IMR-90 (cell line): ENCODE data around the gene GLRX2.

Experiments
- CHD1 ChIP-seq: IDR thresholded peaks from 2 replicates; pipeline ENCODE4 v1.6.1; 2012; ENCODE audit warnings: low read depth, low read length, improper control_type of control experiment
- FOS ChIP-seq: fragments of 150-350 bp; IDR thresholded peaks from 2 replicates; pipeline ENCODE4 v1.6.1; 2016; ENCODE audit warnings: low read depth, low read length
- POLR2A ChIP-seq: IDR thresholded peaks from 2 replicates; pipeline ENCODE4 v1.6.1; 2012; ENCODE audit warnings: mild to moderate bottlenecking, low read depth, low read length
- RCOR1 ChIP-seq: IDR thresholded peaks from 2 replicates; pipeline ENCODE4 v1.6.1; 2012; ENCODE audit warnings: mild to moderate bottlenecking, low read length, improper control_type of control experiment; ENCODE audit not compliant: insufficient replicate concordance
- RFX5 ChIP-seq: IDR thresholded peaks from 2 replicates; pipeline ENCODE4 v1.8.0; 2012; ENCODE audit warnings: low read depth, mild to moderate bottlenecking, low read length, moderate library complexity
- TF ChIP-seq, protein P1 (sequence below): conservative IDR thresholded peaks from 2 replicates; pipeline ENCODE4 v1.5.1; 2012; ENCODE audit warnings: mild to moderate bottlenecking, low read depth, low read length, improper control_type of control experiment
- TF ChIP-seq, protein P2 (sequence below): fragments of 150-350 bp; IDR thresholded peaks from 2 replicates; pipeline ENCODE4 v1.6.1; 2016; ENCODE audit warnings: low read depth, mild to moderate bottlenecking, low read length, moderate library complexity, borderline replicate concordance

DNA sequence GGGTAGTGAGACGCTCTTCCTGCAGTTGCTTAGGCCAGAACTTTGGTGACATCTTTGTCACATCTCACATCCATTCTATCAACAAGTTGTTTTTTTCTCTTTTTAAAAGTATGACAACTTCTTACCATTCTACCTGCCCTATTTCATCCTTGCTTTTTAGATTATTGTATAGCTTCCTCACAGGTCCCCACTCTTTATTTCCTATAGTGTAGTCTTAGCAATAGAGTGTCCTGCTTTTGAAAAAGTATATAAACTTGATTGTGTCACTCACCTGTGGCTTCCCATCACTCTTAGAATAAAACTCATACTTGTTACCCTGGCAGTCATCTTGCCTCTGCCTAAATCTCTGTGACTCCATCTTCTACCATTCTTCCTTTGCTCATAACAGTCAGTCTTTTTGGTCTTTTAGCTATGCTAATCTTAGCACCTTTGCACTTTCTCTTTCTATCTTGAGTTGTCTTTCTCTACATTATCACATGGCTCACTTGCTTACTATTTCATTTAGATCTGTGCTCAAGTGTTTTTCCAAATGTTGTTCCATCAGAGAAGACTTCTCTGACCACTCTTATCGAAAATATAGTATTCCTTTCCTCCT lies 26.1 kb upstream of the GLRX2 start:
- no peak for TF ChIP-seq FOS
- TF ChIP-seq, protein P1, sequence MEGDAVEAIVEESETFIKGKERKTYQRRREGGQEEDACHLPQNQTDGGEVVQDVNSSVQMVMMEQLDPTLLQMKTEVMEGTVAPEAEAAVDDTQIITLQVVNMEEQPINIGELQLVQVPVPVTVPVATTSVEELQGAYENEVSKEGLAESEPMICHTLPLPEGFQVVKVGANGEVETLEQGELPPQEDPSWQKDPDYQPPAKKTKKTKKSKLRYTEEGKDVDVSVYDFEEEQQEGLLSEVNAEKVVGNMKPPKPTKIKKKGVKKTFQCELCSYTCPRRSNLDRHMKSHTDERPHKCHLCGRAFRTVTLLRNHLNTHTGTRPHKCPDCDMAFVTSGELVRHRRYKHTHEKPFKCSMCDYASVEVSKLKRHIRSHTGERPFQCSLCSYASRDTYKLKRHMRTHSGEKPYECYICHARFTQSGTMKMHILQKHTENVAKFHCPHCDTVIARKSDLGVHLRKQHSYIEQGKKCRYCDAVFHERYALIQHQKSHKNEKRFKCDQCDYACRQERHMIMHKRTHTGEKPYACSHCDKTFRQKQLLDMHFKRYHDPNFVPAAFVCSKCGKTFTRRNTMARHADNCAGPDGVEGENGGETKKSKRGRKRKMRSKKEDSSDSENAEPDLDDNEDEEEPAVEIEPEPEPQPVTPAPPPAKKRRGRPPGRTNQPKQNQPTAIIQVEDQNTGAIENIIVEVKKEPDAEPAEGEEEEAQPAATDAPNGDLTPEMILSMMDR, result no peak
- TF ChIP-seq RFX5, result no peak
- TF ChIP-seq POLR2A, result no peak
- no peak for TF ChIP-seq CHD1
- TF ChIP-seq RCOR1, result no peak
- TF ChIP-seq, protein P2, sequence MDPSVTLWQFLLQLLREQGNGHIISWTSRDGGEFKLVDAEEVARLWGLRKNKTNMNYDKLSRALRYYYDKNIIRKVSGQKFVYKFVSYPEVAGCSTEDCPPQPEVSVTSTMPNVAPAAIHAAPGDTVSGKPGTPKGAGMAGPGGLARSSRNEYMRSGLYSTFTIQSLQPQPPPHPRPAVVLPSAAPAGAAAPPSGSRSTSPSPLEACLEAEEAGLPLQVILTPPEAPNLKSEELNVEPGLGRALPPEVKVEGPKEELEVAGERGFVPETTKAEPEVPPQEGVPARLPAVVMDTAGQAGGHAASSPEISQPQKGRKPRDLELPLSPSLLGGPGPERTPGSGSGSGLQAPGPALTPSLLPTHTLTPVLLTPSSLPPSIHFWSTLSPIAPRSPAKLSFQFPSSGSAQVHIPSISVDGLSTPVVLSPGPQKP, result no peak
